Type B pancreatic cell (in vitro differentiated cells): ENCODE data around the gene VSIR. TPM values are rescaled to one million over a fixed set of nuclear protein-coding genes. Genes with fewer than 3 reads are reported as not detected.

Source experiments
- DNase-seq: peaks from one replicate; pipeline ENCODE4 v3.0.0; 2021; ENCODE audit warnings: mixed read lengths; ENCODE audit not compliant: unreplicated experiment; ENCODE audit errors: extremely low spot score
- H3K27ac Mint-ChIP-seq: 2 replicates; pipeline ENCODE4 v1.8.0; 2021; ENCODE audit warnings: mild to moderate bottlenecking, mixed read lengths
- H3K27me3 Mint-ChIP-seq: 2 replicates; pipeline ENCODE4 v1.8.0; 2021; ENCODE audit warnings: mixed read lengths
- H3K36me3 Mint-ChIP-seq: 2 replicates; pipeline ENCODE4 v1.8.0; 2021; ENCODE audit warnings: mixed read lengths
- H3K4me1 Mint-ChIP-seq: one replicate; pipeline ENCODE4 v1.8.0; 2021; ENCODE audit warnings: mixed read lengths; ENCODE audit not compliant: unreplicated experiment
- H3K4me3 Mint-ChIP-seq: 2 replicates; pipeline ENCODE4 v1.8.0; 2021; ENCODE audit warnings: mild to moderate bottlenecking, mixed read lengths
- H3K9me3 Mint-ChIP-seq: 2 replicates; pipeline ENCODE4 v1.8.0; 2021; ENCODE audit warnings: mixed read lengths
- total RNA-seq: library from RNA; stranded (reverse); gene quantifications from 2 replicates; pipeline ENCODE4 v1.2.1, GENCODE V29; 2021; ENCODE audit warnings: low replicate concordance
- TF ChIP-seq, protein P1 (sequence below): fragments of 200-600 bp; sonication (generic); conservative IDR thresholded peaks from 2 replicates; pipeline ENCODE4 v1.5.0; 2021; ENCODE audit warnings: antibody characterized with exemption, mild to moderate bottlenecking

The VSIR gene
- total RNA-seq, 1 donor from 2014 or later: 47.0 TPM

DNA sequence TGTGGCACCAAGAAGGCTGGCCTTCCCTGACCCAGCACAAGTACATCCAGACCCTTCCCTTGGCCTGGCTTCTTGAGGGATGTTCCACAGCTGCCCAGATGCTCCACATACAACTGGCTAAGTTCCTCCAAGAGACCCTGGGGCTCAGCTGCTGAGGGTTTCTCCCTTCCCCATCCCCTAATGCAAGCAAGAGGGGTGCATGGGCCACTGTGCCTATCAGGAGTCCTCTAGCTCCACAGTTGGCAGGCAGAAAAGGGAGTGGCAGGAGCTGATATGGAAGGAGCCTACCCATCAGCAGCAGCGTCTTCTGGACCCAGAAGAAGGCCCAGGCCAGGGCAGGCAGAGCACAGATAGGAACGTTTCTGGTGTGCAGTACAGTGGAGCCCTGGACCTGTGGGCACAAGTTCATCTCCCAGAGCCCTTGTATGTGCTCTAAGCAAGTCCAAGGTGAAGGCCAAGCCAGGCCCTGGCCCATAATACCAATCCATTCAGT, 26.2 kb downstream of the VSIR start:
- Mint-ChIP-seq H3K4me3 (no peak overlapping the region), H3K27ac (peak overlapping the region; percentile 79), H3K36me3 (no peaks in the 10 kb centered on the region), H3K4me1 (peaks cover 30% of the 10 kb centered on the region), H3K27me3 (no peaks in the 10 kb centered on the region), H3K9me3 (no peaks in the 10 kb centered on the region)
- TF ChIP-seq, protein P1, sequence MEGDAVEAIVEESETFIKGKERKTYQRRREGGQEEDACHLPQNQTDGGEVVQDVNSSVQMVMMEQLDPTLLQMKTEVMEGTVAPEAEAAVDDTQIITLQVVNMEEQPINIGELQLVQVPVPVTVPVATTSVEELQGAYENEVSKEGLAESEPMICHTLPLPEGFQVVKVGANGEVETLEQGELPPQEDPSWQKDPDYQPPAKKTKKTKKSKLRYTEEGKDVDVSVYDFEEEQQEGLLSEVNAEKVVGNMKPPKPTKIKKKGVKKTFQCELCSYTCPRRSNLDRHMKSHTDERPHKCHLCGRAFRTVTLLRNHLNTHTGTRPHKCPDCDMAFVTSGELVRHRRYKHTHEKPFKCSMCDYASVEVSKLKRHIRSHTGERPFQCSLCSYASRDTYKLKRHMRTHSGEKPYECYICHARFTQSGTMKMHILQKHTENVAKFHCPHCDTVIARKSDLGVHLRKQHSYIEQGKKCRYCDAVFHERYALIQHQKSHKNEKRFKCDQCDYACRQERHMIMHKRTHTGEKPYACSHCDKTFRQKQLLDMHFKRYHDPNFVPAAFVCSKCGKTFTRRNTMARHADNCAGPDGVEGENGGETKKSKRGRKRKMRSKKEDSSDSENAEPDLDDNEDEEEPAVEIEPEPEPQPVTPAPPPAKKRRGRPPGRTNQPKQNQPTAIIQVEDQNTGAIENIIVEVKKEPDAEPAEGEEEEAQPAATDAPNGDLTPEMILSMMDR: no peak
- no peak for DNase-seq

DNA sequence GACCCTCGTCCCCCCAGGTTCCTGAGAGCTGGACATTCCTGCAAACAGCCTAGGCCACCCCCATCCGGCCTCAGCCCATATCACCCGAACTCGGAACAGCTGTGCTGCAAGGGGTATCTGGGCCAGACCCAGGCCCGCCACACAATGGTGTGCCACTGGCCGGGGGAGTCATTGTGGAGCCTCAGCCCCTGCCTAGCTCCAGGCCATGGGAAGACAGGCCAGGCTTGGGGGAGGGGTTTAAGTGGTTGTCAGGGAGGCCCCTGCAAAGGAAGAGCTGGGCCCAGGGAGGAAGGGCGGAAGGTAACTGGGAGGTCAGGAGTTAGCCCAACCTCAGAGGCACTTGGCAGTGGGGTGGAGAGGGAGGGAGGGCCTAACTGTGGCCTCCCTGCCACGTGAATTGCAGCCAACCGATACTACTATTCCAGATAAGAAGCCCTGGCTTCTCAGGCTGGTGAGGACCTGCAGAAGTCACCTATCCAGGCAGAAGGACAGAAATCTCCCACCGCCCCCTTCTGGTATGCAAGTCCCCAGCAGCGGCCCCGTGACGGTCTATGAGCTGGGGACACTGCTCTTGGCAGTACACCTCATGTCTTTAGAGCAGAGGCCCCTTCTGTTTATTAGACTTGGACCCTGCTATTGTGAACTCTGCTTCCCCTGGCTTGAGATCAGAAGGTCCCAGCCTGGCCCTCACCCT, 26.8 kb downstream of the VSIR start:
- no peaks in the 10 kb centered on the region for H3K27me3 Mint-ChIP-seq
- H3K27ac Mint-ChIP-seq: peak overlapping the region; percentile 79
- H3K4me1 Mint-ChIP-seq: peaks cover 30% of the 10 kb centered on the region
- TF ChIP-seq, protein P1: no peak
- no peaks in the 10 kb centered on the region for H3K9me3 Mint-ChIP-seq
- no peak overlapping the region for H3K4me3 Mint-ChIP-seq
- DNase-seq: no peak
- H3K36me3 Mint-ChIP-seq: no peaks in the 10 kb centered on the region

DNA sequence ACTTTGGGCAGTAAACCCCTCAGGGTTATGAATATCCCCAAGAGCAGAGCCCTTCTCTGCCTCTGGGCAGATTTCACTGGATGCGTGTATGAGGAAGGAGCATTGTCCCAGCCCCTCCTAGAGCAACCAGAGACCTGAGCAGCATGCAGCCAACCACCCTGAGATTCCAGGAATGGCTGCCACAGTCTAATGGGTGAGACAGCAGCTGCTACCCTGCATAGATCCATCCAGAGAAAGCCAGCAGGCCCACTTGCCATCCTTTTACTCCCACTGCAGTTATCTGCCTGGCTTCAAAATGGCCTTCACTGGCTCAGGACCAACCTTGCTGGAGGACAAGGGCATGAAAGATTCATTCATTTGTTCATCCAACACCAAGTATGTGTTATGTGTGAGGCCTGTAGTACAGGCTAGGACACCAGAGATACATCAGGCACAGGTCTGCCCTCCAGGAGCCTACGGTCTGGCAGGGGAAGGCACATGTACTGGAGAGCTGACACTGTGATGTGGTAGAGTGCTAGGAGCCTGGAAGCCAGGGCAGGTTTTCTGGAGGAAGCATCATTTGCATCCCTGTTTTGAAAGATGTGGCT, 27.6 kb downstream of the VSIR start:
- no peaks in the 10 kb centered on the region for H3K27me3 Mint-ChIP-seq
- no peak overlapping the region for H3K27ac Mint-ChIP-seq
- H3K9me3 Mint-ChIP-seq: no peaks in the 10 kb centered on the region
- no peaks in the 10 kb centered on the region for H3K36me3 Mint-ChIP-seq
- H3K4me3 Mint-ChIP-seq: no peak overlapping the region
- TF ChIP-seq, protein P1: no peak
- peaks cover 30% of the 10 kb centered on the region for H3K4me1 Mint-ChIP-seq
- DNase-seq: no peak

DNA sequence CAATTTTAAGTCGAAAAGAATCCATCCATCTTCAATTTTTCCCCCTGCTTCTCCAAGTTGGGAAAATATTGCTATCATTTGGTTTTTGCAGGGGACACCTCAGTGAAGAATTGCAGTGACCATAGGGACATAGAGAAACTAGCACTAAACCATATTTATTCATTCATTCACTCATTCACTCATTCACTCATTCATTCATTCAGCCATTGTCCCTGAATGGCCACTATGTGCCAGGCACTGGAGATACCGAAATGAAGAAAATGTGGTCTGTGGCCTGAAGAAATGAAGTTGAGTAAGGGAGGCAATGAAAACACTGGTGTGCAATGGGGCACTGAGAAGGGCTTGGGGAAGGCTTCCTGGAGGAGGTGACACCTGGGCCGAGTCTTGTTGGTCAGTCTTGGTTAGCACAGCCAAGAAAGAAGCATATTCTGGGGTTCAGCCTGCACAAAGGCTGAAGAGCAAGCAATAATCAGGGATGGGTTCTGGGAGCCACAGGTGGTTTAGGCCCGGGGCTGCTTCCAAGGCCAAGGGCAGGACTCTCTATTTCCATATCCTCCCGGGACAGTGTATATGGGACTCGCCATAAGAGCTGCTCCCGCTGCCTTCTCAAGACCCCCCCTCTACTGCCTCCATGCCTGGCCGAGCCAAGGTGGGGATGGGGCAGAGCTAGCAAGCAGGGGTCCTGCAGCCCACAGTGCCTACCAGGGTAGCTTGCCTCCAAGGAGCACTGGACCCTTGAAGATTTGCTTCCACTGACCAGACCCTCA, 28.2 kb downstream of the VSIR start:
- DNase-seq: no peak
- H3K4me1 Mint-ChIP-seq: peaks cover 33% of the 10 kb centered on the region
- TF ChIP-seq, protein P1: no peak

DNA sequence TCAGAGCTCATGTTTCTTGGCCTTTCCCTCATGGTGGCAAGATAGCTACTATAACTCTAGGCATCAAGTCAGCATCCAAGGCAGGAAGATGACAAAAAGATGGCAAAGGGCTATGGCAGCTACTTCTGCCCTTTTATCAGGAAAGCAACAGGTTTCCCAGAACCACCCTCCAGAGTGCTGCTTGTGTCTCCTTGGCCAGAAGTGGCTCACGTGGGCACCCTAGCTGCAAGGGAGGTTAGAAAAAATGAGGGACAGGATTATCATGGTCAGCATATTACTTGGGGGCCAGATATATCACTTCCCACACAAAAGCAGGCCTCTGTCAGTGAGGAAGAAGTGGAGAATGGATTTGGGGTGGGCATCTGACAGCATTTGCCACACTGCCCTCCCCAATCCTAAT, 29.5 kb downstream of the VSIR start:
- H3K27ac Mint-ChIP-seq: no peak overlapping the region
- no peaks in the 10 kb centered on the region for H3K36me3 Mint-ChIP-seq
- no peaks in the 10 kb centered on the region for H3K27me3 Mint-ChIP-seq

More for the DNA sequence above, 28.2 kb downstream of the VSIR start:
- no peaks in the 10 kb centered on the region for H3K27me3 Mint-ChIP-seq
- H3K9me3 Mint-ChIP-seq: no peaks in the 10 kb centered on the region
- no peak overlapping the region for H3K27ac Mint-ChIP-seq
- no peak overlapping the region for H3K4me3 Mint-ChIP-seq
- H3K36me3 Mint-ChIP-seq: no peaks in the 10 kb centered on the region

More for the DNA sequence above, 29.5 kb downstream of the VSIR start:
- H3K9me3 Mint-ChIP-seq: no peaks in the 10 kb centered on the region
- H3K4me1 Mint-ChIP-seq: peaks cover 29% of the 10 kb centered on the region
- TF ChIP-seq, protein P1: no peak
- H3K4me3 Mint-ChIP-seq: no peak overlapping the region
- no peak for DNase-seq
